Activated CD8-positive, alpha-beta T cell treated with anti-CD3 and anti-CD28 coated beads for 36 hours (primary cell): ENCODE measurements around the gene IL17B. TPM values are rescaled to one million over a fixed set of nuclear protein-coding genes. Genes with fewer than 3 reads are reported as not detected.

Experiments used
- ATAC-seq: fragments of 200-7000 bp; cut with Tn5 transposase; one replicate; pipeline ENCODE4 v1.10.0; 2021; ENCODE audit warnings: mild to moderate bottlenecking, moderate library complexity
- CTCF ChIA-PET: fragments of 350-600 bp; sonication (Branson Sonifier 250); formaldehyde crosslinking; loops from one replicate; lab custom pipeline; 2021; ENCODE audit warnings: antibody characterized with exemption; lab: Charles Lee
- POLR2A ChIA-PET: fragments of 350-600 bp; sonication (Branson Sonifier 250); formaldehyde crosslinking; loops from one replicate; lab custom pipeline; 2021; ENCODE audit warnings: antibody characterized with exemption; lab: Charles Lee
- DNase-seq: peaks from one replicate; pipeline ENCODE4 v3.0.0-alpha.2; 2020
- H3K27ac Mint-ChIP-seq: one replicate; pipeline ENCODE4 v1.8.0; 2021; ENCODE audit warnings: mild to moderate bottlenecking, mixed read lengths
- H3K27me3 Mint-ChIP-seq: one replicate; pipeline ENCODE4 v1.8.0; 2021; ENCODE audit warnings: mixed read lengths
- H3K36me3 Mint-ChIP-seq: one replicate; pipeline ENCODE4 v1.8.0; 2021; ENCODE audit warnings: low read depth, mixed read lengths
- H3K4me1 Mint-ChIP-seq: one replicate; pipeline ENCODE4 v1.8.0; 2021; ENCODE audit warnings: low read depth, mixed read lengths
- H3K4me3 Mint-ChIP-seq: one replicate; pipeline ENCODE4 v1.8.0; 2021; ENCODE audit warnings: mild to moderate bottlenecking, moderate library complexity, mixed read lengths
- H3K9me3 Mint-ChIP-seq: one replicate; pipeline ENCODE4 v1.8.0; 2021; ENCODE audit warnings: mixed read lengths
- CTCF ChIP-seq: fragments of 200-600 bp; IDR thresholded peaks from one replicate; pipeline ENCODE4 v1.8.0; 2022; ENCODE audit warnings: antibody characterized with exemption, mild to moderate bottlenecking
- intact Hi-C: fragments of 100-400 bp; cut with micrococcal nuclease; formaldehyde crosslinking; loops from one replicate; pipeline ENCODE4 v1.10.0; 2022
- total RNA-seq, 2 experiments: library from RNA; stranded (reverse); gene quantifications; one replicate each; pipeline ENCODE4 v1.2.3, GENCODE V29; 2021

The IL17B gene
- total RNA-seq, 2 experiments from 2014 or later = not detected

DNA sequence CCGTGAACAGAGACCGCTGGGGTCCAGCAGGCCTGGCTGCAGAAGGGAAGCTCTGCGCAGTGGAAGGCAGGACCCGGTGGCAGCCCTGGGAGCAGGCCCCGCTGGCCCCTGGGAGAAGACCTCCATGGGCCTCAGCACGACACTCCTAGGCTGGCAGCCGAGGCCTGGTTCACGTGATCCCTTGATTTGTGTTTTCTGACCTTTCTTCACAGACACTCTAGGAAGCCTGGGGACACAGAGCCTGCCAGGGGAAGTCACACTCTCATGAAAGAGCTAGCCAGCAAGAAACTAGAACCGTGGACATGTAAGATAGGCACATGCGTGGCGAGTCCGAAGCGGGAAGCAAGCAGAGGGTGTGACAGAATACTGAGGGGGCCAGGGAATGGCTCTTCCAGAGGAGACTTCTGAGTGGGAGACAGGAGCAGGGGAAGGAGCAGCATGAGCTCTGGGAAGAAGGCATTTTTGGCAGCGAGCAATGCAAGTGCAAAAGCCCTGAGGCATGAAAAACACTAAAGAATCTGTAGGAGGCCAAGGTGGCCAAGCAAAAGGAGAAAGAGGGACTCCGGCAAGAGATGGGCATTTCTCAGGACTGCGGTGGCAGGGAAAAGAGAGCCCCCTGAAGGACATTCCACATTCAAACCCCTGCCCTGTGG lies 26.6 kb upstream of the IL17B start:
- H3K36me3 Mint-ChIP-seq = no peaks in the 10 kb centered on the region
- H3K27me3 Mint-ChIP-seq = no peaks in the 10 kb centered on the region
- no peak overlapping the region for H3K4me3 Mint-ChIP-seq
- TF ChIP-seq CTCF = no peak
- no peak overlapping the region for H3K27ac Mint-ChIP-seq
- POLR2A ChIA-PET = no interaction called here
- H3K9me3 Mint-ChIP-seq = no peaks in the 10 kb centered on the region
- CTCF ChIA-PET = interaction anchor here (1.6 to 2.3 kb wide), 3 partner anchors 24 to 38 kb away, joined by 4 to 7 read pairs (median 6); no protein-coding TSS in a partner anchor
- DNase-seq = no peak
- intact Hi-C loops = no loop called here
- H3K4me1 Mint-ChIP-seq = no peaks in the 10 kb centered on the region
- ATAC-seq = no peak

DNA sequence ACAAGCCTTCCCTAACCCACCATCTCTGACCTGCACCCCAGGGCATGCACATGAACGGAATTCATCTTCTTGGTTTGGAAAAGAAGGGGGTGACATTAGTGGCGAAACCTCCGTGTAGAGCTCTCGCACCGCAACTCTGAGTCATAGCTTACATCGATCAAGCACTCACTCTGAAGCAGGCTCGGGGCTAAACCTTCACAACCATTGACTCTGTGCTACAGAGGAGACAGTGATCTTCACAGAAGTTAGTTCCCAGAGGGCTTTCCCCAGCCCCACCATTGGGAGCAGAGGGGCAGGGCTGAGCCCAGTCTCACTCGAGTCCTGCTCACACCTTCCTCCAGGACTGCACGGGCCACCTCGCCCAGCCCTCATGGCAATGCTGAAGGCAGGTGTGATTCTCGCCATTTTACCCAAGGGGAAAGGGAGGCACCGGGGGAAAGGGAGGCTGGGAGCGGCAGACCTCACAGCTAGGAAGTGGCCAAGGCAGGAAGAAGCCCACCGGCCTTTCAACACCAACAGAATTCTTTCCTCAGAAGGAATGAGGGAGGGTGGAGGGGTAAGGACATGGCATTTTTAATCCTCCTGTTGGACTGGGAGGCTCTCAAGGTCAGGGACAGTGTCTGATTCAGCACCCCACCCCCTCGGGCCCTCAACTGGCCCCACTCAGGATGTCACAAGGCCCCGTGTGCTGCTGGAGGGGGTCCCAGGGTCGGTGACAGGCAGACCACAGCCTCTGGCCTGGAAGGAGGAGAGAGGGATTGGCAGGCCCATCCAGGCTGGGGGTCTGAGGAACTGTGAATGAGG lies 25.9 kb upstream of the IL17B start:
- no peaks in the 10 kb centered on the region for H3K4me1 Mint-ChIP-seq
- no peak overlapping the region for H3K4me3 Mint-ChIP-seq
- H3K27me3 Mint-ChIP-seq = no peaks in the 10 kb centered on the region
- intact Hi-C loops = no loop called here
- ATAC-seq (no peak), DNase-seq (no peak)
- H3K36me3 Mint-ChIP-seq = no peaks in the 10 kb centered on the region
- CTCF ChIA-PET = interaction anchor here (1.6 to 2.3 kb wide), 2 partner anchors 29 to 37 kb away, joined by 4 to 6 read pairs; no protein-coding TSS in a partner anchor
- no peak for TF ChIP-seq CTCF
- no peak overlapping the region for H3K27ac Mint-ChIP-seq
- no peaks in the 10 kb centered on the region for H3K9me3 Mint-ChIP-seq
- POLR2A ChIA-PET = no interaction called here

DNA sequence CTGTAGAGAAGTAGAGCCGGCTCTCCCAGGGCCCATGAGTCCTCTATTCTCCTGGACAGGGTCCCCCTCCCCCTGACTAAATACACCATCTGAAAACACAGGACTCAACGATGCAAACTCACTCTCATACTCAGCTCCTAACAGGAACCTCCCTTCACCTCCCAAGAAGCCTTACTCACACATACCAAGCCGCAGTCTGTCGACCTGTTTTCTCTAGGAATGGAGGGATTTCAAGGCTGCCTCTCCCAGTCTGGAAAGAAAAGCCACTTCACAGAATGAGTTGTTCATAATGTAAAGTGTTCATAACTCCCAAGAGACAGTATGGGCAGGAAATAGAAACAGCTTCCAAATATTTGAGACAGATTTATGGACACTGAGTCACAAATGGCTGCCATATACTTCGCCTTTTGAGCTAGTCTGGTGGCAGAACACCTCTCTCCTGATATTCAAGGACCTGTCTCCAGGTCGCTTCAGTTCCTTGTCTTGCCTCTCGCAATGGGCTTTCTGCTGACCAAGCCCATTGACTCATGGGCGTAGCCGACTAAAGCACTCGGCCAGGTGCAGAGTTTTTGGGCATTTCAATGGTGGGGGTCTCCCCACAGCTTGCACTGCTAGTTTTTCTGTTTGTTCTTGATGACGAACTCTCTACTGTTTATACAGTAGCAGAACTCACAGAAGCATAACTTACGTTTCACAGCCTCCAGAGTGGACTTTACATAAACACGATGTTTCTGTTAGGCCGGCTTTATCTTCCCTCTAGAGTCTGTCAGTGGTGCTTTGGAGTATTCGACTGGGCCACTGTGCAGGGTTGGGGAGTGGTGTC lies 25.0 kb upstream of the IL17B start:
- Mint-ChIP-seq H3K27me3 (no peaks in the 10 kb centered on the region), H3K9me3 (no peaks in the 10 kb centered on the region), H3K36me3 (no peaks in the 10 kb centered on the region), H3K4me3 (no peak overlapping the region), H3K4me1 (no peaks in the 10 kb centered on the region), H3K27ac (no peak overlapping the region)
- intact Hi-C loops = no loop called here
- POLR2A ChIA-PET = no interaction called here
- ATAC-seq (no peak), DNase-seq (no peak)
- no peak for TF ChIP-seq CTCF
- CTCF ChIA-PET = interaction anchor here (2.3 kb wide), 1 partner anchor 37 kb away, joined by 6 read pairs; no protein-coding TSS in a partner anchor

- ChIA-PET POLR2A (interaction anchor here (0.6 kb wide), 1 partner anchor 15 kb away, joined by 3 read pairs; no protein-coding TSS in a partner anchor), CTCF (no interaction called here)
- H3K9me3 Mint-ChIP-seq = no peaks in the 10 kb centered on the region
- H3K4me1 Mint-ChIP-seq = no peaks in the 10 kb centered on the region
- no peaks in the 10 kb centered on the region for H3K27me3 Mint-ChIP-seq
- TF ChIP-seq CTCF = no peak
- H3K27ac Mint-ChIP-seq = no peak overlapping the region
- intact Hi-C loops = no loop called here
- H3K36me3 Mint-ChIP-seq = no peaks in the 10 kb centered on the region
- ATAC-seq (no peak), DNase-seq (no peak)
- no peak overlapping the region for H3K4me3 Mint-ChIP-seq
Observed at GRCh38 chr5:149402291-149402690, 23.2 kb upstream of the IL17B start.
